Brain microvascular endothelial cell (primary cell): ENCODE data around the gene B3GNT8.

Source experiments
- DNase-seq: peaks from one replicate; pipeline ENCODE4 v3.0.0-alpha.2; 2020
- H3K27ac ChIP-seq: fragments of 250-450 bp; sonication (Bioruptor Pico); 2 replicates; pipeline ENCODE4 v1.5.1; 2020; ENCODE audit warnings: mild to moderate bottlenecking, moderate library complexity
- H3K27me3 ChIP-seq: fragments of 250-450 bp; sonication (Bioruptor Pico); replicated peaks from 2 replicates; pipeline ENCODE4 v1.5.1; 2020; ENCODE audit warnings: mild to moderate bottlenecking
- H3K36me3 ChIP-seq: fragments of 250-450 bp; sonication (Bioruptor Pico); replicated peaks from 2 replicates; pipeline ENCODE4 v1.5.1; 2020; ENCODE audit warnings: mild to moderate bottlenecking
- H3K4me3 ChIP-seq: 2 replicates; pipeline ENCODE4 v1.5.1; 2011; ENCODE audit warnings: low read depth, mild to moderate bottlenecking, control low read depth, low read length, moderate library complexity
- in situ Hi-C: cut with HindIII; loops from 2 replicates; pipeline ENCODE4 v1.10.0; 2017; ENCODE audit warnings: low sequenced_read_pairs, low pct_ligation_motif_present
- TF ChIP-seq, protein P1 (sequence below): IDR thresholded peaks from 2 replicates; pipeline ENCODE4 v1.5.1; 2011; ENCODE audit warnings: low read depth, mild to moderate bottlenecking, moderate library complexity, low read length, control low read depth, inconsistent platforms; ENCODE audit errors: missing control alignments

The B3GNT8 gene

DNA sequence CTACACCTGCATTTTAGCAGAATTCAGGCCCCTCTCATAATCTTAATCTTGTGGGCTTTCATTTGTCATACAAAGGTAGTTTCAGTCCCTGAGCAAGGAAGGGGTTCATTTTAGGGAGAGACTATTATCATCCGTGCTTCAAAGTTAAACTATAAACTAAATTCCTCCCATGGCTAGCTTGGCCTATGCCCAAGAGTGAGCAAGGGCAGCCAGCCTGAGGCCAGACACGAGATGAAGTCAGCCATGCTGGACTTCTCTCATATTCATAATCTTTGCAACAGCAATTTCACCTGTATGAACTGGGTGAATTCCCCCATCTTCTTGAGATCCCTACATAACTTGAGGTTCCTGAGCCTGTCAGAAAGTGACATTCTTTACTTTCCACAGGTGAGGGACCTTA is 28.8 kb upstream of the B3GNT8 start:
- in situ Hi-C loops, result no loop called here
- TF ChIP-seq, protein P1, sequence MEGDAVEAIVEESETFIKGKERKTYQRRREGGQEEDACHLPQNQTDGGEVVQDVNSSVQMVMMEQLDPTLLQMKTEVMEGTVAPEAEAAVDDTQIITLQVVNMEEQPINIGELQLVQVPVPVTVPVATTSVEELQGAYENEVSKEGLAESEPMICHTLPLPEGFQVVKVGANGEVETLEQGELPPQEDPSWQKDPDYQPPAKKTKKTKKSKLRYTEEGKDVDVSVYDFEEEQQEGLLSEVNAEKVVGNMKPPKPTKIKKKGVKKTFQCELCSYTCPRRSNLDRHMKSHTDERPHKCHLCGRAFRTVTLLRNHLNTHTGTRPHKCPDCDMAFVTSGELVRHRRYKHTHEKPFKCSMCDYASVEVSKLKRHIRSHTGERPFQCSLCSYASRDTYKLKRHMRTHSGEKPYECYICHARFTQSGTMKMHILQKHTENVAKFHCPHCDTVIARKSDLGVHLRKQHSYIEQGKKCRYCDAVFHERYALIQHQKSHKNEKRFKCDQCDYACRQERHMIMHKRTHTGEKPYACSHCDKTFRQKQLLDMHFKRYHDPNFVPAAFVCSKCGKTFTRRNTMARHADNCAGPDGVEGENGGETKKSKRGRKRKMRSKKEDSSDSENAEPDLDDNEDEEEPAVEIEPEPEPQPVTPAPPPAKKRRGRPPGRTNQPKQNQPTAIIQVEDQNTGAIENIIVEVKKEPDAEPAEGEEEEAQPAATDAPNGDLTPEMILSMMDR, result no peak
- no peak overlapping the region for H3K27ac ChIP-seq
- H3K27me3 ChIP-seq, result no peaks in the 10 kb centered on the region
- H3K4me3 ChIP-seq, result no peak overlapping the region
- H3K36me3 ChIP-seq, result no peaks in the 10 kb centered on the region
- DNase-seq, result no peak

DNA sequence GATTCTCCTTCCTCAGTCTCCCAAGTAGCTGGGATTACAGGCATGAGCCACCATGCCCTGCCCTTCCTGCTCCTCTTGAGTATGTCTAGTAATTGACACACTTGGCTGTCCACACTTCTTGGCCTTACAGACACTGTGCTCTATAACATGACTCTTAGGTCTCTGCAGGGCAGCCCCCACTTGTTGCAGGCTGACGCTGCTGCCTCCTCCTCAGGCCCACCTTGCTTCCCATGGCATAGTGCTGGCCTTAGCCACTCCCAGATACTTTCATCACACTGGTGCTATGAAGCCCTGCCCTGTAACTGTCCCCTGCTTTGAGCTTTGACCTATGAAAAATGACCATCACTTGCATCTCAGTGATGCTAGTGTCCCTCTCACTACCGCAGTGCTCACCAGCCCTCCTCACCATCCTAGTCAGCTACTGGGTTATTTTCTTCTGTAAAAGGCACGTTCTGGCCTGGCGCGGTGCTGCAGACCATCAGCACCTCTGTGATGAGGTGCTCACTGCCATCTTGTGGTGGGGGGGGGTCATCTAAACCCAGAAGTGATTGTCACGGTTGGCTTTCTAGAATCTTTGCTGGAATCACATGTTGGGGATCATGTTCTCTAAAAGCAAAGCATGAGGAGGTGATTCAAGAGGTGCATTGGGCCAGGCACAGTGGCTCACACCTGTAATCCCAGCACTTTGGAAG is 25.6 kb upstream of the B3GNT8 start:
- in situ Hi-C loops, result no loop called here
- Histone ChIP-seq H3K27ac (no peak overlapping the region), H3K4me3 (no peak overlapping the region), H3K27me3 (no peaks in the 10 kb centered on the region), H3K36me3 (no peaks in the 10 kb centered on the region)
- TF ChIP-seq, protein P1, result no peak
- DNase-seq, result no peak

DNA sequence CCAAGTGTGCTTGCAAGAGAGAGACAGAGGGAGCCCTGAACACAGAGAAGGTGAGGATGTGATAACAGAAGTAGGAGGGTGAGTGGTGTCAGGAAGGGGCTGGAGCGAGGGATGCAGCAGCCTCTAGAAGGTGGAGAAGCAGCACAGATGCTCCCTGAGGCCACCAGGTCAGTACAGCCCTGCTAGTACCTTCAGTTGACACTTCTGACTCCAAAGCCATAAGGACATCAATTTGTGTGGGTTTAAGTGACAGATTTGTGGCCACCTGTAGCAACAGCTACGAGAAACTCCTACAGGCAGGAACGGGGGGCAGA is 22.6 kb upstream of the B3GNT8 start:
- TF ChIP-seq, protein P1, result no peak
- H3K36me3 ChIP-seq, result no peaks in the 10 kb centered on the region
- H3K27ac ChIP-seq, result no peak overlapping the region
- no peak overlapping the region for H3K4me3 ChIP-seq
- DNase-seq, result no peak
- in situ Hi-C loops, result no loop called here
- no peaks in the 10 kb centered on the region for H3K27me3 ChIP-seq

DNA sequence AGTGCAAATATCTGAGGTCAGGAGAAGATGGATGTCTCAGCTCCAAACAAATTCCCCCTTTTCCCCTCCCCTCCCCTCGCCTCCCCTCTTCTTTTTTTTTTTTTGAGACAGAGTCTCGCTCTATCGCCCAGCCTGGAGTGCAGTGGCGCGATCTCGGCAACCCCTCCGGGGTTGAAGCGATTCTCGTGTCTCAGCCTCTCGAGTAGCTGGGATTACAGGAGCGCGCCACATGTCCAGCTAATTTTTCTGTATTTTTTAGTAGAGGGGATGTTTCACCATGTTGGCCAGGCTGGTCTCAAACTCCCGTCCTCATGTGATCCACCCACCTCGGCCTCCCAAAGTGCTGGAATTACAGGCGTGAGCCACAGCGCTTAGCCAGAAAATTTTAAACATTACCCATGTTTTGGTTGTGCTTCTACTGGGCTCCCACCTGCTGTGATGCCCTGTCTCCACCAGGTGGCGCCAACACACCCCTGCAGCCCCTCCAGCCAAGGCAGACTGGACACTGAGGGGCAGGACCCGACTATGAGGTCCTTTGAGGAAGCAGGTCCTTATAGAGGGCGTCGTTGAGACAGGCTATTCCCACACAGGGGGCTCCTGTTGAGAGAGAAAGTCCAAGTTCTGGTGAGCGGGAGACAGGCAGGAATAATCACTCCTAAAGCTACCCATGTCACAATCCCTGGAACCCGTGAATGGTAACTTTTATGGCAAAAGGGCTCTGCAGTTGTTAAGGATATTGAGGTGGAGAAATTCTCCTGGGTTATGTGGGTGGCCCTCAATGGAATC is 22.1 kb upstream of the B3GNT8 start:
- DNase-seq, result peak; percentile 60
- Histone ChIP-seq H3K27ac (no peak overlapping the region), H3K36me3 (no peaks in the 10 kb centered on the region), H3K27me3 (no peaks in the 10 kb centered on the region), H3K4me3 (peak overlapping the region; percentile 24)
- TF ChIP-seq, protein P1, result peak; percentile 99
- in situ Hi-C loops, result no loop called here

DNA sequence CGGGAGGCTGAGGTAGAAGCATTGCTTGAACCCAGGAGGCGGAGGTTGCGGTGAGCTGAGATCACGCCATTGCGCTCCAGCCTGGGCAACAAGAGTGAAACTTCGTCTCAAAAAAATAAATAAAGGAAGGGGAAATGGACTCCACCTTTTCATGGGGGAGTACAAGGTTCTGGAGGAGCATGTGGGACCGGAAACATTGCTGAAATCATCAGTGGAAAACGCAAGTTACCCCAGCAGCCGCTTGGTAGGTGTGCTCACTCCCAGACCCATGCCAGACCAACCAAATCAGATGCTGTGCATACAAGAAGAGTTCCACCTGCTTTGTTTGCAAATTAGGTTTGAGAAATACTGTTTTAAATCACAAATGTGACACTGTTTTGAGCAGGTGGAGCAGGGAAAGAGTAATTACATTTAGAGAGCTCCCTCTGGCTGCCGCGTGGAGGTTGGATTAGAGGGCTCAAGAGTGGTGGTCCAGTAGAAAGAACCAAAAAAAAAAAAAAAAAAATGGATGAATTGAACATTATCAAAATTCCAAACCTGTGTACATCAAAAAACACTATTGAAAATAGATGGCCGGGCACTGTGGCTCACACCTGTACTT is 20.7 kb upstream of the B3GNT8 start:
- in situ Hi-C loops, result no loop called here
- H3K4me3 ChIP-seq, result no peak overlapping the region
- TF ChIP-seq, protein P1, result no peak
- no peaks in the 10 kb centered on the region for H3K27me3 ChIP-seq
- H3K27ac ChIP-seq, result no peak overlapping the region
- no peaks in the 10 kb centered on the region for H3K36me3 ChIP-seq
- no peak for DNase-seq
